Right atrium auricular region (tissue), 2 donors: ENCODE measurements around the gene PCDHGB3. TPM values are rescaled to one million over a fixed set of nuclear protein-coding genes. Genes with fewer than 3 reads are reported as not detected.
"Not testable (repeated sequence)": the region's sequence is repeated elsewhere in the genome, so short reads cannot be mapped to it uniquely, and the experiment has no call there.

ENCODE experiments used
- DNase-seq: peaks from one replicate; pipeline ENCODE4 v3.0.0-alpha.2; 2019; ENCODE audit warnings: low spot score
- H3K27ac ChIP-seq, 2 donors: fragments of 200-600 bp; sonication (generic); 1 replicate in 1 of 2; 2 replicates in 1 of 2; pipeline ENCODE4 v1.5.1; 2016 to 2019
- H3K27me3 ChIP-seq, 2 donors: fragments of 200-600 bp; sonication (generic); one replicate each; pipeline versions ENCODE4 v1.5.1 to v1.6.0; 2017 to 2019
- H3K36me3 ChIP-seq: fragments of 200-600 bp; sonication (generic); one replicate; pipeline ENCODE4 v1.5.1; 2016
- H3K4me1 ChIP-seq, 2 donors: fragments of 200-600 bp; sonication (generic); one replicate each; pipeline versions ENCODE4 v1.5.1 to v1.6.0; 2017 to 2019
- H3K4me3 ChIP-seq, 2 donors: fragments of 200-600 bp; sonication (generic); 1 replicate in 1 of 2; 2 replicates in 1 of 2; pipeline ENCODE4 v1.5.1; 2017 to 2019; ENCODE audit warnings: mild to moderate bottlenecking in 1 of 2, moderate library complexity in 1 of 2
- H3K9me3 ChIP-seq, 2 donors: fragments of 200-600 bp; sonication (generic); one replicate each; pipeline ENCODE4 v1.5.1; 2019
- total RNA-seq, 2 donors: library from RNA; depleted of rRNA; stranded (reverse); fragments of >200 nt; gene quantifications; one replicate each; pipeline ENCODE4 v1.1.0, GENCODE V29; 2016
- TF ChIP-seq, protein P1 (sequence below), 2 donors: fragments of 200-600 bp; sonication (generic); IDR thresholded peaks; one replicate each; pipeline ENCODE4 v1.5.1; 2019; ENCODE audit warnings: antibody characterized with exemption in 2 of 2

Gene PCDHGB3
- total RNA-seq, 2 donors from 2014 or later = 5.4 to 7.2 TPM

- H3K27ac ChIP-seq = peak within 1 kb of the TSS in 1 of 2 donors; percentile 33
Measured at GRCh38 chr5:141417494-141418172, 47.6 kb downstream of the PCDHGB3 start, which contains the start of gene PCDHGB7. TSS of gene PCDHGB7 (plus strand) at chr5:141417677. CDS start at chr5:141417860, 183 bp downstream.

DNA sequence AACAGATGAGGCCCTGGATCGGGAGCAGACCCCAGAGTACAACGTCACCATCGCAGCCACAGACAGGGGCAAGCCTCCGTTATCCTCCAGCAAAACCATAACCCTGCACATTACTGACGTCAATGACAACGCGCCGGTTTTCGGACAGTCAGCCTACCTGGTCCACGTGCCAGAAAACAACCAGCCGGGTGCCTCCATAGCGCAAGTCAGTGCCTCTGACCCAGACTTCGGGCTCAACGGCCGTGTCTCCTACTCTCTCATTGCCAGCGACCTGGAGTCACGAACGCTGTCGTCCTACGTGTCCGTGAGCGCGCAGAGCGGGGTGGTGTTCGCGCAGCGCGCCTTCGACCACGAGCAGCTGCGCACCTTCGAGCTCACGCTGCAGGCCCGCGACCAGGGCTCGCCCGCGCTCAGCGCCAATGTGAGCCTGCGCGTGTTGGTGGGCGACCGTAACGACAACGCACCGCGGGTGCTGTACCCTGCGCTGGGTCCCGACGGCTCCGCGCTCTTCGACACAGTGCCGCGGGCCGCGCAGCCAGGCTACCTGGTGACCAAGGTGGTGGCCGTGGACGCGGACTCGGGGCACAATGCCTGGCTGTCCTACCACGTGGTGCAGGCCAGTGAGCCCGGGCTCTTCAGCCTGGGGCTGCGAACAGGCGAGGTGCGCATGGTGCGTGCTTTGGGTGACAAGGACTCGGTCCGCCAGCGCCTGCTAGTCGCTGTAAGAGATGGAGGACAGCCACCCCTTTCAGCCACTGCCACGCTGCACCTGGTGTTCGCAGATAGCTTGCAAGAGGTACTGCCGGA is 49.2 kb downstream of the PCDHGB3 start:
- H3K27ac ChIP-seq = no peak overlapping the region
- no peaks in the 10 kb centered on the region for H3K36me3 ChIP-seq
- no peak overlapping the region for H3K4me3 ChIP-seq
- no peaks in the 10 kb centered on the region for H3K27me3 ChIP-seq
- H3K4me1 ChIP-seq = peaks cover 0 to 13% of the 10 kb centered on the region in 2 donors
- TF ChIP-seq, protein P1, sequence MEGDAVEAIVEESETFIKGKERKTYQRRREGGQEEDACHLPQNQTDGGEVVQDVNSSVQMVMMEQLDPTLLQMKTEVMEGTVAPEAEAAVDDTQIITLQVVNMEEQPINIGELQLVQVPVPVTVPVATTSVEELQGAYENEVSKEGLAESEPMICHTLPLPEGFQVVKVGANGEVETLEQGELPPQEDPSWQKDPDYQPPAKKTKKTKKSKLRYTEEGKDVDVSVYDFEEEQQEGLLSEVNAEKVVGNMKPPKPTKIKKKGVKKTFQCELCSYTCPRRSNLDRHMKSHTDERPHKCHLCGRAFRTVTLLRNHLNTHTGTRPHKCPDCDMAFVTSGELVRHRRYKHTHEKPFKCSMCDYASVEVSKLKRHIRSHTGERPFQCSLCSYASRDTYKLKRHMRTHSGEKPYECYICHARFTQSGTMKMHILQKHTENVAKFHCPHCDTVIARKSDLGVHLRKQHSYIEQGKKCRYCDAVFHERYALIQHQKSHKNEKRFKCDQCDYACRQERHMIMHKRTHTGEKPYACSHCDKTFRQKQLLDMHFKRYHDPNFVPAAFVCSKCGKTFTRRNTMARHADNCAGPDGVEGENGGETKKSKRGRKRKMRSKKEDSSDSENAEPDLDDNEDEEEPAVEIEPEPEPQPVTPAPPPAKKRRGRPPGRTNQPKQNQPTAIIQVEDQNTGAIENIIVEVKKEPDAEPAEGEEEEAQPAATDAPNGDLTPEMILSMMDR (IDR thresholded peaks at IDR 0.05) = no peak
- DNase-seq = no peak
- H3K9me3 ChIP-seq = peaks cover 33 to 86% of the 10 kb centered on the region in 2 donors

More at GRCh38 chr5:141417494-141418172, 47.6 kb downstream of the PCDHGB3 start, which contains the start of gene PCDHGB7:
- not testable (repeated sequence) for H3K27me3 ChIP-seq, H3K36me3 ChIP-seq
- H3K9me3 ChIP-seq = peaks cover 36 to 84% of the 10 kb centered on the region in 2 donors
- TF ChIP-seq, protein P1 (IDR thresholded peaks at IDR 0.05) = peak; percentile 69 to 80
- peak; percentile 79 for DNase-seq
- peaks cover 0 to 13% of the 10 kb centered on the region in 2 donors for H3K4me1 ChIP-seq
- peak within 1 kb of the TSS; percentile 31 to 44 for H3K4me3 ChIP-seq

- Histone ChIP-seq H3K9me3 (peaks cover 38 to 87% of the 10 kb centered on the region in 2 donors), H3K4me3 (peak within 1 kb of the TSS; percentile 27 to 41), H3K4me1 (peaks cover 0 to 13% of the 10 kb centered on the region in 2 donors), H3K27me3 (no peaks in the 10 kb centered on the region), H3K27ac (no peak within 1 kb of the TSS), H3K36me3 (no peaks in the 10 kb centered on the region)
- DNase-seq = no peak
- TF ChIP-seq, protein P1 (IDR thresholded peaks at IDR 0.05) = peak; percentile 42 to 70
Measured at GRCh38 chr5:141420855-141421488, 50.9 kb downstream of the PCDHGB3 start, which contains the start of gene PCDHGA11. TSS of gene PCDHGA11 (plus strand) at chr5:141421051. CDS start at chr5:141421228, 177 bp downstream.

DNA sequence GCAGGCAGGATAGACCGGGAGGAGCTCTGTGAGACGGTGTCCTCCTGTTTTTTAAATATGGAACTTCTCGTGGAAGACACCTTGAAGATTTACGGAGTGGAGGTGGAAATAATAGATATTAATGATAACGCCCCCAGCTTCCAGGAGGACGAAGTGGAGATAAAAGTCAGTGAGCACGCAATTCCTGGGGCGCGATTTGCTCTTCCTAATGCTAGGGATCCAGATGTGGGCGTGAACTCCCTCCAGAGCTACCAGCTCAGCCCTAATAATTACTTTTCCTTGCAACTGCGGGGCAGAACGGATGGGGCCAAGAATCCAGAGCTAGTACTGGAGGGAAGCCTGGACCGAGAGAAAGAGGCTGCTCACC is 51.4 kb downstream of the PCDHGB3 start:
- H3K36me3 ChIP-seq = no peaks in the 10 kb centered on the region
- H3K4me3 ChIP-seq = peak overlapping the region; percentile 27 to 41
- H3K27ac ChIP-seq = no peak overlapping the region
- TF ChIP-seq, protein P1 (IDR thresholded peaks at IDR 0.05) = no peak
- no peaks in the 10 kb centered on the region for H3K27me3 ChIP-seq
- H3K4me1 ChIP-seq = peaks cover 0 to 13% of the 10 kb centered on the region in 2 donors
- no peak for DNase-seq
- H3K9me3 ChIP-seq = peaks cover 38 to 88% of the 10 kb centered on the region in 2 donors

Other genes with a start within 250 kb of the PCDHGB3 start
- 1 to 10 TPM; 1.6 to 2.6 TPM for gene PCDHB4, start 248.4 kb upstream of the PCDHGB3 start, total RNA-seq
- gene PCDHB5, start 235.0 kb upstream of the PCDHGB3 start, total RNA-seq = 1 to 10 TPM; 3.8 to 4.3 TPM
- gene PCDHB6, start 220.2 kb upstream of the PCDHGB3 start, total RNA-seq = under 1 TPM; 0.12 to 0.33 TPM
- gene PCDHB7, start 197.6 kb upstream of the PCDHGB3 start, total RNA-seq = 1 to 10 TPM; 1.0 to 1.4 TPM
- gene PCDHB8, start 192.5 kb upstream of the PCDHGB3 start, total RNA-seq = 1 to 10 TPM in 1 of 2 donors, under 1 TPM in 1; 0.90 to 1.7 TPM
- 1 to 10 TPM; 5.3 TPM for gene PCDHB16, start 187.9 kb upstream of the PCDHGB3 start, total RNA-seq
- gene PCDHB9, start 183.1 kb upstream of the PCDHGB3 start, total RNA-seq = 1 to 10 TPM; 1.7 to 2.5 TPM
- 1 to 10 TPM; 2.0 to 2.5 TPM for gene PCDHB10, start 177.9 kb upstream of the PCDHGB3 start, total RNA-seq
- gene PCDHB11, start 170.6 kb upstream of the PCDHGB3 start, total RNA-seq = 1 to 10 TPM; 1.8 to 2.4 TPM
- gene PCDHB12, start 161.5 kb upstream of the PCDHGB3 start, total RNA-seq = 1 to 10 TPM; 1.8 to 2.3 TPM
- gene PCDHB13, start 156.3 kb upstream of the PCDHGB3 start, total RNA-seq = 1 to 10 TPM; 4.2 to 5.0 TPM
- 1 to 10 TPM; 4.3 to 5.1 TPM for gene PCDHB14, start 146.9 kb upstream of the PCDHGB3 start, total RNA-seq
- gene PCDHB15, start 124.8 kb upstream of the PCDHGB3 start, total RNA-seq = 1 to 10 TPM; 3.2 to 5.3 TPM
- not detected for gene SLC25A2, start 66.2 kb upstream of the PCDHGB3 start, total RNA-seq
- 10 to 100 TPM; 73.9 to 82.6 TPM for gene TAF7, start 49.5 kb upstream of the PCDHGB3 start, total RNA-seq
- 1 to 10 TPM; 1.4 to 2.0 TPM for gene PCDHGA1, start 39.7 kb upstream of the PCDHGB3 start, total RNA-seq
- gene PCDHGA2, start 31.5 kb upstream of the PCDHGB3 start, total RNA-seq = 1 to 10 TPM; 7.5 to 7.7 TPM
- 1 to 10 TPM; 7.0 to 8.9 TPM for gene PCDHGA3, start 26.4 kb upstream of the PCDHGB3 start, total RNA-seq
- 1 to 10 TPM; 2.4 to 3.3 TPM for gene PCDHGB1, start 20.1 kb upstream of the PCDHGB3 start, total RNA-seq
- 1 to 10 TPM; 4.4 to 5.7 TPM for gene PCDHGA4, start 15.2 kb upstream of the PCDHGB3 start, total RNA-seq
- gene PCDHGB2, start 10.2 kb upstream of the PCDHGB3 start, total RNA-seq = 1 to 10 TPM; 5.2 to 6.7 TPM
- 1 to 10 TPM; 4.0 to 5.0 TPM for gene PCDHGA5, start 6.1 kb upstream of the PCDHGB3 start, total RNA-seq
- gene PCDHGA6, start 3.6 kb downstream of the PCDHGB3 start, total RNA-seq = 1 to 10 TPM; 4.7 to 5.3 TPM
- gene PCDHGA7, start 12.5 kb downstream of the PCDHGB3 start, total RNA-seq = 1 to 10 TPM; 4.9 to 6.1 TPM
- gene PCDHGB4, start 17.5 kb downstream of the PCDHGB3 start, total RNA-seq = 1 to 10 TPM; 6.3 to 6.4 TPM
- 1 to 10 TPM; 5.0 to 5.7 TPM for gene PCDHGA8, start 22.4 kb downstream of the PCDHGB3 start, total RNA-seq
- gene PCDHGB5, start 27.7 kb downstream of the PCDHGB3 start, total RNA-seq = 1 to 10 TPM; 9.7 TPM
- 1 to 10 TPM; 3.7 to 5.2 TPM for gene PCDHGA9, start 32.5 kb downstream of the PCDHGB3 start, total RNA-seq
- 1 to 10 TPM; 5.0 to 7.1 TPM for gene PCDHGB6, start 37.8 kb downstream of the PCDHGB3 start, total RNA-seq
- 1 to 10 TPM; 3.1 to 4.8 TPM for gene PCDHGA10, start 42.7 kb downstream of the PCDHGB3 start, total RNA-seq
- gene PCDHGB7, start 47.4 kb downstream of the PCDHGB3 start, total RNA-seq = 10 to 100 TPM in 1 of 2 donors, 1 to 10 TPM in 1; 6.0 to 10.5 TPM
- 1 to 10 TPM; 3.0 to 4.5 TPM for gene PCDHGA11, start 50.8 kb downstream of the PCDHGB3 start, total RNA-seq
- 1 to 10 TPM; 6.2 to 7.7 TPM for gene PCDHGA12, start 60.3 kb downstream of the PCDHGB3 start, total RNA-seq
- 10 to 100 TPM; 24.1 to 38.3 TPM for gene PCDHGC3, start 105.7 kb downstream of the PCDHGB3 start, total RNA-seq
- gene PCDHGC4, start 114.8 kb downstream of the PCDHGB3 start, total RNA-seq = 1 to 10 TPM; 1.5 to 1.7 TPM
- gene PCDHGC5, start 118.8 kb downstream of the PCDHGB3 start, total RNA-seq = 1 to 10 TPM; 1.4 to 1.7 TPM
- gene DIAPH1, start 248.8 kb downstream of the PCDHGB3 start, total RNA-seq = 10 to 100 TPM; 18.7 to 82.7 TPM